ENCODE measurements around the gene HID1.
"Not testable (repeated sequence)": the region's sequence is repeated elsewhere in the genome, so short reads cannot be mapped to it uniquely, and the experiment has no call there.

Gene HID1

DNA sequence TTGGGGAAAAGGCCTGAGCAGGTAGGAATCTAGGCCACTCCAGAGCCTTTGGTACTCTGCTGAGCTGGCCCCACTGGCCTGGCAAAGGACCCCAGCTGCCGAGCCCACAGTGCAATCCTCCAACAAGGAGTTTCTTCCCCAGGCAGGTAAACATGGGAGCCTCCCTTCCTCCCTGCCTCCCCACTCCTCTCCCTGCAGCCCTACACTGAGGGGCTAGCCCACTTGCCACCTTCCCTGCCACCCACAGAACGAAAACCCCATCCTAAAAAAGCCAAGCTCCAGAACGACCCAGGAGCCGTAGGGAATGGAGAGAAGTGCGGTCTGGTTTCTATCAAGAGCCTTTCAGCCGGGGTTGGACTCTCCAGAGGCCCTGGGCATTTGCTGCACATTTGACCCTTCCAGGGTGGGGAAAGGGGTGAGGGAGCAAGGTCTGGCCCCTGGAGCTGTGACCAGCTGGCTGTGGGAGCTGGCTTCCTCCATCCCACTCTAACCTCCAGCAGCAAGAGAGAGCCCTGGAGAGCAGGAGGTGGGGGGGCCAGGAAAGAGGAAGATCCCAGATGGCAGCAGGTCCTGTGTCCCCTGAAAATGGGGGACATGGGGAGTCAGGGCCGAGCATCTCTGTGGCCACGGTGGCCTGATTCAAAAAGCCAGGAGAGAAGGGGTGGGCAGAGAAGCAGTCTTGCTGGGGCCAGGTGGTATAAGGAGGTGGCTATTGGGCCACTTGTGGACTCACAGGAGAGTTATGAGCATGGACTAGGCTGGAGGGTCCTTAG is 1.3 kb downstream of the HID1 start:
- in situ Hi-C loops (cut with MboI; ENCODE audit: low sequenced_read_pairs), result no loop called here

DNA sequence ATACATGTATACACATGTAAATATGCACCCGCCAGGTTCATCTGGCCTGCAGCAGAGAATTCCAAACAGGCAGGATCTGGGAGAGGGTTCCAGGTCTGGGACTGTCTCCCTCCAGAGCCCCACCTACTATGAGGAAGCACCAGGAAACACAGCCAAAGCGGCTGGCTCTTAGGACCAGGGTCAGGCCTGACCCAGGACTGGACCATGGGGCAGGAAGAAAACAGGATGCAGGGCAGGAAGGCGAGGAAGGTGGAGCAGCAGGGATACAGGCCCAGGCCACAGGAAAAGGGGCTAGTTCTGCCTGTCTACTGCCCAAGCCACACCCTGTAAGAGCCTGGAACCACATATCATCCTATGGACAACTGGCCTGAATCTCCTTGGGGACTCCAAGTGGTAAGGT is 2.2 kb downstream of the HID1 start:
- in situ Hi-C loops (cut with MboI; ENCODE audit: low sequenced_read_pairs), result no loop called here

DNA sequence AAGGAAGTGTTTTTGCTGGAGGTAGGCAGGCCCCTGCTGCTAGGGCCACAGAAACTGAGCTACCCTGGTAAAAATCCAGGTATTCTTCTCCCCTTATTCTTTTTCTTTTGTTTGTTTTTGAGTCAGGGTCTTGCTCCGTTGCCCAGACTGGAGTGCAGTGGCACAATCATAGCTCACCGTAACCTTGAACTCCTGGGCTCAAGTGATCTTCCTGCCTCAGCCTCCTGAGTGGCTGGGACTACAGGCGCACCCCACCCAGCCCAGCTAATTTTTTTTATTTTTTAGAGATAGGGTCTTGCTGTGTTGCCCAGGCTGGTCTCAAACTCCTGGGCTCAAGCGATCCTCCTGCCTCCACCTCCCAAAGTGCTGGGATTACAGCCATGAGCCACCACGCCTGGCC is 3.1 kb downstream of the HID1 start:
- in situ Hi-C loops (cut with MboI; ENCODE audit: low sequenced_read_pairs), result not testable (repeated sequence)

DNA sequence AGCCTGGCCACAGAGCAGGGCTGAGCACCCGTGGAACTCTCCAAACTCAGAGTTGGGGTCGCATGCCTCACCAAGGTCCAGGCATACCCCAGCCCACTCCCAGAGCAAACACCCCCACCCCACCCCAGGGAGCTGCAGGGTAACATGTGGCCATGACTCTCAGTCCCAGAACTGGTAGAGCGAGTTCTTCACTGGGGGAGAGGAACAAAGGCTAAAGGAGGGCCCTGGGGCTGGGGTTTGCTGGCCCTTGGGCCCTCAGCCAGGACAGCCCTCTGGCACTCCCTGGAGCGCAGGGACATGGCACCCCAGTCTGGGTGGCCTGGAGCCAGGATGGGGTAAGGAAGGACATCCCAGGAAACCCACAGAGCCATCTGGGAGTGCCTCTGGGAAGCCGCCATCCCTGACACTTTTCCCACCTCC is 4.2 kb downstream of the HID1 start:
- in situ Hi-C loops (cut with MboI; ENCODE audit: low sequenced_read_pairs), result no loop called here

DNA sequence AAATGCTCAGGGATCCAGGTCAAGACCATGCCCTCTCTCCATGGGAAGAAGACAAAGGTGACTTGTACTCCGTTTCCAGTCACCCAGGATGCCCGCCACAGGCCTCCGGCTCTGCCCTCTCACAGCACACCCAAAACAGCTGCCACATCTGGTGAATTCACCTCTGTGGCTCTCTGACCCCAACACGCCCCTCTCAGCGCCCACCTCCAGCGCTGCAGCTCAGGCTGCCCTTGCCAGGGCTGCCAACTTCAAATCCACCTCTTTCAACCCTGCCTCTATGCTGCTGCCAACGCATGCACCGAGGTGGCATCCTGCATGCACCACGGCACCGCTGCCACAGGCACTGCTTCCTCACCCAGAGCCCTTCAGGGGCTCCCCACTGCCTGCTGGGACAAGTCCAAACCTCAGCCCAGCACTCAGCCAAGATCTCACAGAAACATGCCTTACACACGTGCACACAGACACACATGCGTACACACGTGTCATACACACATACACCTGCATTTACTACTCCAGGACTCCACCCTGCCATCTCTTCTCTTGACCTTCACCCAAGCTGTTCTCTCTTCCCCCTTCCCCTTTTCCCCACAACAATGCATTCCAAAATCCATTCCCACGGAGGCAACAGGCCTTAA is 7.5 kb downstream of the HID1 start:
- in situ Hi-C loops (cut with MboI; ENCODE audit: low sequenced_read_pairs), result no loop called here

DNA sequence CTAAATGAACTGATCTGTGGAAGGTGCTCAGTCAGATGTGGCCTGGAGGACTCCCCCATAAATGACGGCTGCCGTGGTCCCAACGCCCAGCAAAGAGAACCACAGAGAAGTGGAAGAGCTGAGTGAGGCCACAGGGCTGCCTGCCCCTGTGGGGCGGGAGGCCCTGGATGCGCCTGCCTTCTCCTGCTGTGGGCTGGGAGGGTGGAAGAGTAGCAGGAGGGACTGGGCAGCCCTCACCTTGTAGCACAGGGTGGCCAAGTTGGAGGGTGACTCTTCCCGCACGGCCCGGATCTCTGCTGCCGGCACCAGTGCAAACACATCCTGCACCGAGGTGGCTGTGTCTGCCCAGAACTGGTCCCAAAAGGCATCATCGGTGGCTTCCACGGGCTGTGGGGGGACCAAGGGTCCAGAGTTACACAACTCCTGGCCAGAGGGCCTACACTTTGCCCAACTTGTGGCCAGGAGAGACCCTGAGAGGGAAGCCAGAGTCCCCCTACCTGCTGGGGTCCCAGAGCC is 8.3 kb downstream of the HID1 start:
- in situ Hi-C loops (cut with MboI; ENCODE audit: low sequenced_read_pairs), result no loop called here

DNA sequence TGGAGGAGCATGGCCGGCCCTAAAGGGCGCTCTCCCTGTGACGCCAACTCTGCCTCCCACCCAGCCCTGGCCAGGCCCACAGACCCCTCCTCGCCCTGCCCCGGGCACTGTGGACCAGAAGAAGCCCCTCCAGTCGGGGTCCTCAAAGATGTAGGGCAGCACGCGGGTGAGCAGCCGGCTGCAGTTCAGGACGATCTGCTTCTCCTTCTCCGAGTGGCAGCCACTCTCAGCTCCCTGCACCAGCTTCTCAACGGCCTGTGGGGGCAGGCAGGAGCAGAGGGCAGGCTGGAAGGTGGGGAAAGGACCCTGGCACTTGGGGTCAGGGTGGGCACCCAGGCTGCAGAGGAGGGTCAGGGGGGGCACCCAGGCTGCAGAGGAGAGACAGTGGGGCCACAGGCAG is 8.9 kb downstream of the HID1 start:
- in situ Hi-C loops (cut with MboI; ENCODE audit: low sequenced_read_pairs), result no loop called here

DNA sequence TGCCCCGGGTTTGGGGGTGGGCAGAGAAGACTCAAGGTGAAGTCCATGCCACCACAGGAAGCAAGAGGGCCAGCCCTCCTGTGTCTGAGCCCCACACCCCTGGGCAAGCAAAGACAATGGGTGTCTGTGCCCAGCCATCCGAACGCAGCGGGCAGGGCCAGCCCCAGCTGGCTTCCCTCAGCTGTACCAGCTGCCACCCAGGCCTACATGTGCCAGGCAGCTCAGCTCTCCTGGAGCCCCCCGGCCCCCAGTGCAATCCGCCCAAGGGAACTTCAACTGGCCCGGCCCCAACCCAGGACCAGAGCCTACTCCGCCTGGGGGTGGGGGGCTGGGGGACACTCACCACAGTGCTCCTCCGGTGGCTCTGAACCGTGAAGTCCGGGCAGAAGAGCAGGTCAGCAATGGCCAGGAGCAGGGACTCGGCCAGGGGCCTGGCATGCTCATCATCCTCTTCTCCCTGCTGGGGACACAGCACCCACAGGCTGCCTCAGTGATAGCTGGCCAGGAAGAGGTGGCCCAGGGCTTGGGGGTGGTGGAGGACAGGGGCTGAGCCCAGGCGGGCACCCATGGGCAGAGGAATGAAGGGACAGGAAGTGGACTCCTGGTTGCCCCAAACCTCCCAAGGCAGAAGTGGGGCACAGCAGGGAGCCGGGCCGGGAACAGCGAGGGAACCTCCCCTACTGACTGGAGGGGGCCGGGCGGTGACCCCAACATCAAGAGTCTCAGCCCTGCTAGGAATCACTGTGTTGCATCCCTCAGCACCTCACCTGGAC is 9.8 kb downstream of the HID1 start:
- in situ Hi-C loops (cut with MboI; ENCODE audit: low sequenced_read_pairs), result no loop called here

DNA sequence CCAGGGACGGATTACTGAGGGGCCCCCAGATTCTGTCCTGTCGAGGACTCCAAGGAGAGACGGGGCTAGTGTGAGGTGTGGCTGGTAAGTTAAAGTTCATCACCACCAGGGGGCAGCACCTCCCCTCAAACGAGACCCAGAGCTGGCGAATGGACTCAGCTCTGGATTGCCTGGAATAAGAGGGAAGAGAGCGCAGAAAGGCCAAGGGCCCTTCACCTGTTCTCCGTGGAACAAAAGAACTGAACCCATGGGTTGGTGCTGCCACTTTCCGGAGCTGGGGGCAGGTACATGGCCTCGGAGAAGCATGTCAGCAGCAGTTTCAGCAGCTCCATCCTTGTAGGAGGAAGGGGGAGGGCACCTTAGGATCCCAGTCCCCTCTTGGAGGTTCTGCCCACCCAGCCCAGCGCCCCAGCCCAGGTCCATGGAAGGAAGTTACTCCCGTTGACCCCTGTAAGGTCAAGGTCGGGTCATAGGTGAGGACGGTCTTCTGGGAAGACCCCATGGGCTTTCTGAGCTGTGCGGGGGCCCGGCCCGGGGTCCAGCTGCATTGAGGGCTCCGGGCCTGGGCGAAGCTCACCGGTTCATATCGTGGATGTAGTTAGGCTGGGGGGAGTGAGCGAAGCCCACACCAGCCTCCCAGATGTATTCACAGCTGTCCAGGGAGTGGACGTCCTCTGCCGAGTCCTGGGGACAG is 10.8 kb downstream of the HID1 start:
- in situ Hi-C loops (cut with MboI; ENCODE audit: low sequenced_read_pairs), result no loop called here

DNA sequence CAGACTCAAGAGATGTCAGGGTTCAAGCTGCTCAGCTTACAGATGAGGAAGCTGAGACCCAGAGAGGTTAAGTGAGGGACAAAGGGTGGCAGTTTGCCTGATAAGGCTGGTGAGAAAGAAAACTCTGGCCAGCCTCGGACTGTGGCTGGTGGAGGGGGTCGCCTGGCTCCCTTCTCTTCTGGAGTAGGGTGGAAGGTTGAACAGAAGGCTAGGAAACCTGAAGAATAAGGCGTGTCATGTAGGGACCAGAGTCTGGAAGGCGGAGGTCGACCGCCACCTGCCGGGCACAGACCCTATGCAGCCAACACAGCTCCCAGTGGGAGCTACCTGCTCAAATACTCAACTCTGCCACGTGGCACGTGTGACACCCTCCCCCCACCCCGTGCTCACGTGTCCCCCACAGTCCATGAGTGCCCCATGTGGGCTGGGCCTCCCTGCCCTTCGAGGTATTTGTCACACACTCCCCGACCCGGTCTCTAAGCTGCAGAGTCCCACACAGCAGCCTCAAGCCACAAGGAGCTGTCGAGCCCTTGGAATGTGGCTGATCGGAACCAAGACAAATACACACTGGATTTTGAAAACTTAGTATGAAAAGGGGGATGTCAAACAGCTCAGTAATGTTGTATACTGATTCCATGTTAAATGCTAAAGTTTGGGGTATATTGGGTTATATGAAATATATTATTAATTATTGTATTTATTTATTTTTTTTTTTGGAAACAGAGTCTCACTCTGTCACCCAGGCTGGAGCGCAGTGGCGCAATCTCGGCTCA is 11.8 kb downstream of the HID1 start:
- in situ Hi-C loops (cut with MboI; ENCODE audit: low sequenced_read_pairs), result no loop called here

DNA sequence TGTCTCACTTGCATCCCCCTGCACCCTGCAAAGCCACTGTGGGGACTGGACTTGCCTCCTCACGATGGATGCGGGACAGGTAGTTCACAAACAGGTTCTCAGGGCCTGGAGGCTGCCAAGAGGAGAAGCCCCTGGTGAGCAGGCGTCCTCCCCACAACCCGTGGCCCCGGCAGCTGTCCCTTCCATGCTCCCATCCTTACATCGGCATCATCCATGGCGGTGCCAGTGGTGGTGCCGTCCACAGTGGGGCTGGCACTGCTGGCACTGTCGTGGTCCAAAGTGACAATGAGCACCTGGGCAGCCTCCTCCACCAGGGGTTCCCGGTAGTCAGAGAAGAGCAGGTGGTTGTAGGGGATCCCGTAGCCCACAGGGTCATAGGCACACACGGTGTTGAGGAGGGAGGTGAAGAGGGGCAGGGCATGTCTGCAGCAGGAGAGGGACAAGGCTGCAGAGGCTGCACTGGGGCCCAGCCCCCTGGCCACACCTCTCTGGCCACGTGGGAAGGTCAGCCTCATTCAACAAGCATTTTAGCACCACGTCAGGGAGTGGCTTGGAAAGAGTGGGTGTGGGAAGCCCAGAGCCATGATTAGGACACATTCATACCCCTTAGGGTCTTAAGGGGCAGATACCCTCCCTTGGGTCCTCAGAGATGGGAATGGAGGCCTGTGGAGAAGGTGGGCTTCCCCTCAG is 12.6 kb downstream of the HID1 start:
- in situ Hi-C loops (cut with MboI; ENCODE audit: low sequenced_read_pairs), result no loop called here

DNA sequence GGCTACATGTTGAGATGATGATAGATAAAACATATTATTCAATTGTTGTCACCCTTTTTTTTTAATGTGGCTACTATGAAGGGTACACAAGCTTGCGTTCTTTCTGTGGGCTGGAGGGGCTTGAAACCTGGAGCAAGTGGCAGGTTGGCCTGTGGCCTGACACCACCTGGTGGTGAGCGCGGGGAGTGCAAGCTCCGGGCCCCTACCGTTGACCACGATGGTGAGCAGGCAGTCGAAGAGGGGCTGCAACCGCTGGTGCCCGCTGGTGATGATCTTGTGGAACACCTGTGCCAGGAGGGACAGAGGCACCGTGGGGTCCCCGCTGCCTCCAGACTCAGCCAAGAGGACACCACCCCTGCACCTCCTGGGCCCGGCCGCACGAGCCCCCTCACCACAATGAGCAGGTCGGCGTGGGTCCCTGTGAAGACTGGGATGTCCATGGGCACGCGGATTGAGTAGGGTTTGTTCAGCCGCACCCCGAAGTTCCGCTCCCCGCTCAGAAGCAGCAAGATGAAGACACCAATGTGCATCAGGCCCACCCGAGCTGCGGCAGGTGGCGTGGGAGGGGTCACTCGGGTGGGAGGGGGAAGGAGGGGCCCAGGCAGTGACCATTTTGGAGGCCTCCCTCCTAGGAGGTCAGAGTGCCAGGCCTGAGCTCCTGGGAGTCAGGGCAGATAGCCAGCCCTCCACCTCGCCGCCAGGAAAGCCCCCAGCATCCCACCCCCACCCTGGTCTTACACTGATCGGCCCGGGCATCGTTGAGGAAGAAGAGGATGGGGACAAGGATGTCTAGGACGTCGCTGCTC is 14.4 kb downstream of the HID1 start:
- in situ Hi-C loops (cut with MboI; ENCODE audit: low sequenced_read_pairs), result no loop called here

DNA sequence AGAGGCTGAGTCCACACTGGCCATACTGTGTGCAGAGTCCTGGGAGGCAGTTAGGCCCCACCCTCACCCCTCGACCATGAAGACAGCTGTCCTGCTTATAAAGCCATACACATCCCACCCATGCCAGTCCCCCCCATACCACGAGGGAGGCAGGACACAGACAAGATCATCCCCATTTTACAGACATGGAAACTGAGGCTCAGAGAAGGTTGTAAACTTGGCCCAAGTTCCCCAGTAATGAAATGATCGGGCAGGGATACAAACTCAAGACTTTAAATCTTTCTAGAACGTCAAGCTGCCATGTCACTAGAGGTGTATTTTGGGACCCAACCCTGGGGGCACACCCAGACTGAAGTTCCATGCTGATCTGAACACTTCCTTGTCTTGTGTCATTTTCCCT is 16.5 kb downstream of the HID1 start:
- in situ Hi-C loops (cut with MboI; ENCODE audit: low sequenced_read_pairs), result no loop called here

DNA sequence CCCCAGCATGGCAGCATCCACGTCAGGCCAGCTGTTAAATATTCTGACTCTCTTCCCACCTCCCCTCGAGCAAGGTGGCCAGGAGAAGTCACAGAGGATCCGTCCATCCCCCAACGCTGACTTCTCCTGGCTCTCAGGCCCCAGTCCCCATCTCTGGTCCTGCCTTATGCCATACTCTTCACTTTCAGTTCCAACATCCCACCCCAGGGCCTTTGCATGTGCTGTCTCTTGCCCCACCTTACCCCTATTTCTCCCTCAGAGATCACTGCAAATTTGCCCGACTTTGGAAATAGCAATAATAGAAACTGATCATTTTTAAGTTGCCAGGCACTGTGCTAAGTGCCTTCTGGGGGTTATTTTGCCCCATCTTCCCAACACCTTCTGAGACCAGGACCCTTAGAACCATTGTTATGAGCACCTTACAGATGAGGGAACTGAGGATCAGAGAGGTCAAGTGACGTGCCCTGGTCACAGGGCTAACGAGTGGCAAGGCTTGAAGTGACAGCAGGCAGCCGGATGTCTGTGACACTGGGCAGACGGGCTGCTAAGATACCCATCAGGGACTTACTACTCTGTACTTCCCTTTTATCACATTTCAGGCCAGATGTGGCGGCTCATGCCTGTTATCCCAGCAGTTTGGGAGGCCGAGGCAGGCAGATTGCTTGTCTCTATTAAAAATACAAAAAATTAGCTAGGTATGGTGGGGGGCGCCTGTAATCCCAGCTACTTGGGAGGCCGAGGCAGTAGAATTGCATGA is 17.7 kb downstream of the HID1 start:
- in situ Hi-C loops (cut with MboI; ENCODE audit: low sequenced_read_pairs), result no loop called here

DNA sequence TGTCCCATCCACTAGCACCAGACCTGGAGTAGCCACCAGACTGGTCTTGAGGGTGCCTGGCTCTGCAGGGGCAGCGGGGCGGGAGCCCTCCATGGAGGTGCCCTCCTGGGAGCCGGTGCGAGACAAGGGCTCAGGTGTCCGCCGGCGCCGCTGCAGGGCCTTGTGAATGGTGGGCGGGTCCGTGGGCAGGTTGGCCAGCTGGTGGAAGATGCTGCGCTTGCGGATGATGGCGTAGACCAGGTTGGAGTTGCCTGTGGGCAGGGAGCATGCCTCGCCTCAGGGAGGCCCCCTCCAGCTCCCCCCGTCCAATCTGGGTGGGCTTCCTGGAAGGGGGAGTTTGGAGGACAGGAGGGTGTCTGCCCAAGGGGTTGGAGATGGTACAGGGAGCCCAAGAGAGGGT is 18.4 kb downstream of the HID1 start:
- in situ Hi-C loops (cut with MboI; ENCODE audit: low sequenced_read_pairs), result no loop called here

DNA sequence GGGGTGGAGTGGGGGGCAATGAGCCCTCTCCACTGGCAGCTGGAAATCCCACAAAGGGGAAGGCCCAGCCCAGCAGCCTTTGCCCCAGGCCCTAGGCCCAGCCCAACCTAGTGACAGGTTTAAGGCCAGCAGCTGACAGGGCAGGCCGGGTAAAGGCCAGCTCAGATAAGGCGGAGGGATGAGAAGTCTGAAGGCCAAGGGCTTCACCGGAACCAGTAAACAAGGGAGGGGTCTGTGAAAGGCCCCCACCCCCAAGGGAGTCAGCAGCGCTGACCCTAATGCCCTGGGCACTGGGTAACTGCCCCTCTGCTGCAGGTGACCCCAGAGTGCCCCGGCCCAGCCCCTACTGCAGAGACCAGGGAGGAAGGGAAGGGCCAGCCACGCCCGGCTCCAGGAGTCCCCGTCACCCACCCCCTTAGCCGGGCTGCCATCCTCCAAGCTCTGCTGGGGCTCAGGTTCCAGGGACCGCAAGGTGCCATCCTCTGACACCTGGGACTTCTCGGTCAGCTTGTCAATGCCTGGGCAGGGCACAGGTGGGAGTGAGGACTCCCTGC is 19.3 kb downstream of the HID1 start:
- in situ Hi-C loops (cut with MboI; ENCODE audit: low sequenced_read_pairs), result no loop called here

DNA sequence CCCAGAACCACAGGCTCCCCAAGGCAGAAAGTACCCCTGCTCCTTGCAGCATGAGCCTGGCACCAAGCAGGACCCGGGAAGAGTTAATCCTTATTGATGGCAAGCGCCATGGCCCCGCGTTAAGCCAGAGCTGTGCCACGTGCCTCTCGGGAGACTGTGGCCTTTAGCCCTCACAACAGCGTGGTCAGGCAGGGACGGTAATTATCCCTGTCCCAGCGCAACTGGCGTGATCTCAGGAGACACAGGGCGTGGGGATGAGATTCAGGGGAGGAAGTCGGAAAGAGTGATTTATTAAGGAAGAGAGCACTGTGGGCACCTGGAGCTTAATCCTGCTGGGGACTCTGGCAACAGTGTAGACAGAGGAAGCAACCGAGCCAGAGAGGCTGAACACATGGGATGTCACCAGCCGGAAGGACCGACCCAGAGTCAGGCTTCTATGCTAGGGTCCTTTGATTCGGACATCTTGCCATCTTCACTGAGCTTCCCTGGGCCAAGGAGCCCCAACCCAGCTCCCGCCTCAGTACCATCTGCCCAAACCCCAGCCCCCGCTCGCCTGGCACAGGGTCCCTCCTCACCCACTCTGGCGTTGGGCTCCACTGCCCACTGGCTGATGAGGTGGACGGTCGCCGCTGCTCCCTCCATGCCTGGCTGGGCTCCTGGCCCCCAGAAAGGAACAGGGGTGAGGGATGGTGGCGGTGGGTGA is 20.0 kb downstream of the HID1 start:
- in situ Hi-C loops (cut with MboI; ENCODE audit: low sequenced_read_pairs), result no loop called here
